Natural killer cell treated with Interleukin-12 subunit alpha and Interleukin-12 subunit beta and Interleukin-15 and Interleukin-18, amount 100 ng/mL, for 72 hours (primary cell): ENCODE results near the gene PXN. TPM values are rescaled to one million over a fixed set of nuclear protein-coding genes. Genes with fewer than 3 reads are reported as not detected.

ENCODE experiments used
- ATAC-seq, 2 donors: fragments of 150-1000 bp; cut with Tn5 transposase in 1 of 2; sonication (Bioruptor Pico), chemical (Tn5 transposase) in 1 of 2; 2 replicates each; pipeline ENCODE4 v1.10.0; 2021
- DNase-seq: peaks from one replicate; pipeline ENCODE4 v3.0.0; 2022; ENCODE audit warnings: low spot score
- H3K27ac Mint-ChIP-seq, 2 donors: 1 replicate in 1 of 2; 2 replicates in 1 of 2; pipeline ENCODE4 v1.8.0; 2022; ENCODE audit warnings: mixed read lengths in 2 of 2, mild to moderate bottlenecking in 1 of 2, moderate library complexity in 1 of 2
- H3K27me3 Mint-ChIP-seq, 2 donors: 1 replicate in 1 of 2; 2 replicates in 1 of 2; pipeline ENCODE4 v1.8.0; 2022; ENCODE audit warnings: mixed read lengths in 2 of 2
- H3K36me3 Mint-ChIP-seq: one replicate; pipeline ENCODE4 v1.8.0; 2022; ENCODE audit warnings: mixed read lengths
- H3K4me1 Mint-ChIP-seq, 2 donors: 1 replicate in 1 of 2; 2 replicates in 1 of 2; pipeline ENCODE4 v1.8.0; 2022; ENCODE audit warnings: low read depth in 2 of 2, mixed read lengths in 2 of 2, mild to moderate bottlenecking in 1 of 2
- H3K4me3 Mint-ChIP-seq: one replicate; pipeline ENCODE4 v1.8.0; 2022; ENCODE audit warnings: mixed read lengths
- H3K9me3 Mint-ChIP-seq: 2 replicates; pipeline ENCODE4 v1.8.0; 2022; ENCODE audit warnings: mixed read lengths
- total RNA-seq, 2 donors: library from RNA; stranded (reverse); gene quantifications; one replicate each; pipeline ENCODE4 v1.2.3, GENCODE V29; 2022

The PXN gene
- total RNA-seq, 2 donors from 2014 or later = 133 to 160 TPM

DNA sequence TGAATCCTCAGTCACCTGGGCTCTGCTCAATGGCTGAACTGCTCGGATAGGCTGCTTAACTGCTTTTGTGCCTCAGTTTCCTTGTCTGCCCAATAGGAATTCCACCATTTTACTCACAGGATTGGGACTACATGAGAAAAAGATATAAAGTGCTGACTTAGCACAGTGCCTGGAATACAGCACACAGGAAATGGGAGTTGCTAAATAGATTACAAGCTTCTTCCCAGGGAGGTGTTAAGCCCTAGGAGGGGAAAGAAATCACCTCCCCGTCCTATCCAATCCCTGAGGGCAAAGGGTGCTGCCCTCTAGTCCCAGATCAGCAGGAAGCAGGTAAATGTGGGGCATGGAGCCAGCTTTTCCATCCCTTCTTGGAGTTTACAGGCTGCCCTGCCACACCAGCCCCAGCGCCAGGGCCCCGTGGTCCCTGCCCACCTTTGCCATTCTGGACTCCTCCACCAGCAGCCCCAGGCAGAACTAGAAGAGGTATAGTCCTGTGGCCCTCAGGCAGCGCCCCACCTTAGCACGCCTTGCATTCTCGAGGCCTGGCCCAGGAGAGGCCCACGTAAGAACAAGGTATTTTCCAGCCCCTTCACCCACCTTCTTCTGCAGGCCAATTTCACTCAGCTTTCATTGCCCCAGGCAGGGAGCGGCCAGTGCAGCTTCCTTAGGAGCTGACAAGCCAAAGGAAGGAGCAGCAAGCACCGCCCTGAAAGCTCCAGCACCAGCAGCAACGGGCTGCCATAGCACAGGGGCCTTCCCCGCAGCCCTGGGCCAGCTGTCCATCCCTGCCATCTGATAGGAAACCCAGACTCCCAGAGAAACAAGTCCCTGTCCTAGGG lies 35.8 kb downstream of the PXN start:
- peak overlapping the region; percentile 99 for H3K27ac Mint-ChIP-seq
- no peaks in the 10 kb centered on the region for H3K9me3 Mint-ChIP-seq
- DNase-seq (no peak), ATAC-seq (no peak)
- peak overlapping the region; percentile 36 for H3K4me3 Mint-ChIP-seq
- no peaks in the 10 kb centered on the region for H3K27me3 Mint-ChIP-seq
- H3K36me3 Mint-ChIP-seq = no peaks in the 10 kb centered on the region
- H3K4me1 Mint-ChIP-seq = peaks cover 80 to 92% of the 10 kb centered on the region in 2 donors

DNA sequence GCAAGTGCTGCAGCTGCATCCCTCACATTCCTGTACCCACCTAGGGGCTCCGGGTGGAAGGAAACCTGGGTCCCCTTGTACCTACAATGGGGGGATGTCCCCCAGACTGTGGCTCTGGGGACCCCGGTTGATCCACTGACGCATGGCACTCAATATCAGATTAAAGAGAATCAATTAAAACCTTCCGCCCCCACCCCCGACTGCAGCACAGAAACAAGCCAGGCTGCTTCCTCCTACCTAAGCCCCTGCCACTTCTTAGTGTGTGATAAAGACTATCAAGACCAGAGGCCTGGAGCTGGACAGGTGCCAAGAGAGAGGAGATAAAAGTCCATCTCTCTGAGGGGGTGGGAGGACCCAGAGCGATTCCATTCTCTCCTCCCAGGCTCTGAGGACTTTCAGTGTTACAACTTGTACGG lies 36.5 kb downstream of the PXN start:
- H3K27ac Mint-ChIP-seq = peak overlapping the region; percentile 99
- H3K4me3 Mint-ChIP-seq = peak overlapping the region; percentile 36
- no peaks in the 10 kb centered on the region for H3K36me3 Mint-ChIP-seq
- DNase-seq (no peak), ATAC-seq (no peak)
- no peaks in the 10 kb centered on the region for H3K27me3 Mint-ChIP-seq
- H3K9me3 Mint-ChIP-seq = no peaks in the 10 kb centered on the region
- H3K4me1 Mint-ChIP-seq = peaks cover 78 to 86% of the 10 kb centered on the region in 2 donors

GRCh38 chr12:120228291-120229070 lies 37.0 kb downstream of the PXN start:
- Mint-ChIP-seq H3K4me3 (peak overlapping the region; percentile 72), H3K27me3 (no peaks in the 10 kb centered on the region), H3K36me3 (no peaks in the 10 kb centered on the region), H3K9me3 (no peaks in the 10 kb centered on the region), H3K27ac (peak overlapping the region; percentile 99), H3K4me1 (peaks cover 74 to 80% of the 10 kb centered on the region in 2 donors)
- ATAC-seq = peak; percentile 78 to 84
- DNase-seq = peak; percentile 87

DNA sequence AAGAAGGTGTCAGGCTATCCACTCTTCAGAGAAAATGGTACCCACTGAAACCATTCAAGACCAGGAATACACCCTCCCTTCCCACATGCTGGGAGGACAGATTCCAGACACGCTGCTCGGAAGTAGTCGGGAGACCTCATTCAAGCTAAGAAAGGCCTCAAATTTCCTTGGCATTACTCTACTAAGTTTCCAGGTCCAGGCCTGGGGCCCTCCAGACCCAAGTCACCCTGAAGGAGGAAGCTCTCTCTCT lies 37.6 kb downstream of the PXN start:
- no peak for ATAC-seq
- H3K4me3 Mint-ChIP-seq = peak overlapping the region; percentile 72
- no peaks in the 10 kb centered on the region for H3K9me3 Mint-ChIP-seq

GRCh38 chr12:120227233-120228040 lies 38.1 kb downstream of the PXN start:
- H3K27ac Mint-ChIP-seq = peak overlapping the region; percentile 99
- H3K9me3 Mint-ChIP-seq = no peaks in the 10 kb centered on the region
- H3K36me3 Mint-ChIP-seq = peaks cover 5% of the 10 kb centered on the region
- ATAC-seq = no peak
- no peak for DNase-seq
- H3K4me1 Mint-ChIP-seq = peaks cover 71 to 76% of the 10 kb centered on the region in 2 donors
- H3K27me3 Mint-ChIP-seq = no peaks in the 10 kb centered on the region
- peak overlapping the region; percentile 72 for H3K4me3 Mint-ChIP-seq

More for the DNA sequence above, 37.6 kb downstream of the PXN start:
- Mint-ChIP-seq H3K36me3 (peaks cover 2% of the 10 kb centered on the region), H3K4me1 (peaks cover 72 to 77% of the 10 kb centered on the region in 2 donors), H3K27ac (peak overlapping the region; percentile 99), H3K27me3 (no peaks in the 10 kb centered on the region)
- DNase-seq = no peak

GRCh38 chr12:120225852-120226640 lies 39.5 kb downstream of the PXN start:
- peaks cover 57 to 62% of the 10 kb centered on the region in 2 donors for H3K4me1 Mint-ChIP-seq
- ATAC-seq (peak; percentile 30 to 45), DNase-seq (no peak)
- H3K27ac Mint-ChIP-seq = peak overlapping the region; percentile 86 to 99
- peak overlapping the region; percentile 75 for H3K4me3 Mint-ChIP-seq
- no peaks in the 10 kb centered on the region for H3K9me3 Mint-ChIP-seq
- peaks cover 5% of the 10 kb centered on the region for H3K36me3 Mint-ChIP-seq
- H3K27me3 Mint-ChIP-seq = no peaks in the 10 kb centered on the region

DNA sequence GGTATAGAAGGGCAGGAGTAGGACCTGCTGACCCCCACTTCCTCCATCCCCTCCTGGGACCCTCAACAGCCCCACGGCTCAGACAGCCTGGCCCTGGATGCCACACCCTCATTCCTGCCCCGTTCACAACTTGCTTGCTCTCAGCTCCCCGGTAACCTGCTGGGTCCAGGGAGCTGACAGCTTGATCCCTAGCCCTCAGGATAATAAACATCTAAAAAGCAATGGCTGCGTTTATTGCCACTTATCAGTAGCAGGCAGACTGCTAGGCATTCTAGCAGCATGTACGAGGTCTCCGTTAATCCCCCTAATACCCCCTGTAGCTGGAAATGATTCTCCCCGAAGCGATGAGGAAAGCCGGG lies 40.4 kb downstream of the PXN start:
- peak overlapping the region; percentile 75 for H3K4me3 Mint-ChIP-seq
- no peaks in the 10 kb centered on the region for H3K9me3 Mint-ChIP-seq
- DNase-seq (no peak), ATAC-seq (no peak)
- no peaks in the 10 kb centered on the region for H3K27me3 Mint-ChIP-seq
- peaks cover 5% of the 10 kb centered on the region for H3K36me3 Mint-ChIP-seq
- H3K4me1 Mint-ChIP-seq = peaks cover 57 to 58% of the 10 kb centered on the region in 2 donors
- H3K27ac Mint-ChIP-seq = peak overlapping the region; percentile 86 to 99

GRCh38 chr12:120224304-120225199 lies 41.0 kb downstream of the PXN start:
- no peaks in the 10 kb centered on the region for H3K9me3 Mint-ChIP-seq
- ATAC-seq (no peak), DNase-seq (no peak)
- no peaks in the 10 kb centered on the region for H3K27me3 Mint-ChIP-seq
- H3K36me3 Mint-ChIP-seq = peaks cover 5% of the 10 kb centered on the region
- peak overlapping the region; percentile 86 to 99 for H3K27ac Mint-ChIP-seq
- H3K4me1 Mint-ChIP-seq = peaks cover 51 to 56% of the 10 kb centered on the region in 2 donors
- peak overlapping the region; percentile 34 for H3K4me3 Mint-ChIP-seq

GRCh38 chr12:120223458-120224303 lies 41.8 kb downstream of the PXN start:
- no peak for ATAC-seq
- H3K36me3 Mint-ChIP-seq = peaks cover 5% of the 10 kb centered on the region
- H3K27me3 Mint-ChIP-seq = no peaks in the 10 kb centered on the region
- peak overlapping the region; percentile 62 to 99 for H3K27ac Mint-ChIP-seq
- no peak for DNase-seq
- no peaks in the 10 kb centered on the region for H3K9me3 Mint-ChIP-seq
- H3K4me3 Mint-ChIP-seq = no peak overlapping the region
- H3K4me1 Mint-ChIP-seq = peaks cover 43 to 49% of the 10 kb centered on the region in 2 donors

DNA sequence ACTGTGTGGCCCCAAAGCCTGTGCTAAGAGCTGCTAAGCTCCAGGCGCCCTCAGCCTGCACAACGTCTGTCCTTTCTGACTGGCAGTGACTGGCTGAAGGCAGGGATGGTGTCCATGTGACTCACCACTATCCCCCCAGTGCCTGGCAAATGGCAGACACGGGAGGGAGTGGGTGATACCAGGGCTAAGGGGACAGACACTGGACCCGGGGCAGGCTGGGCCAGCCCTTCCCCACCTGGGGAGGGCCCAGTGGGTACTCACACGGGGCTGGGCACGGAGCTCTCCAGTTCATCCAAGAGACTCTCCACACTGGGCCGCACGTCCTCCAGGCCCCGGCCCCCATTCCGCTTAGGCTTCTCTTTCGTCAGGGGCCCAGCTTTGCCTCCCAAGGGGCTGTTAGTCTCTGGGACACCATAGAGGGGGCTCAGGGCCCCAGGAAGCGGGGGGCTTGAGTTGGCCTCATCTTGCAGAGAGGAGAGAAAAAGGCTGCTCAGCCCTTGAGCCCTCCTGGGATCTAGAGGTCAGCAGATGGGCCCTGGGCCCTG lies 43.2 kb downstream of the PXN start:
- no peak for DNase-seq
- no peaks in the 10 kb centered on the region for H3K27me3 Mint-ChIP-seq
- H3K27ac Mint-ChIP-seq = peak overlapping the region; percentile 62 to 72
- H3K9me3 Mint-ChIP-seq = no peaks in the 10 kb centered on the region
- peaks cover 5% of the 10 kb centered on the region for H3K36me3 Mint-ChIP-seq
- no peak overlapping the region for H3K4me3 Mint-ChIP-seq
- H3K4me1 Mint-ChIP-seq = peaks cover 30 to 37% of the 10 kb centered on the region in 2 donors
- no peak for ATAC-seq

DNA sequence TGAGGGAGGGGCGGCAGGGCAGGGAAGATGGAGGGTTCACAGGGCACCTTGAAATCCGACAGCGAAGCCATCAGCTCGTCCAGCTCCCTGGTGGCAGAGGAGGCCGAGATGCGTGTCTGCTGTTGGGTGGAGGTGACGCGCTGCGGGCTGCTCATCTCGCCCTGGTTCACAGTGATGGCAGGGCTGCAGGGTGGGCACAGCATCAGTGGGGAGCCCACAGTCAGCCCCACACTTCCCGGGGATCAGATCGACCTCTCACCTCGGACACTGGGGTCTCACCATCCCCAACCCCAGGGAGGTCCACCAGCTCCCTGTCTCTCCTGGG lies 44.0 kb downstream of the PXN start:
- no peak overlapping the region for H3K27ac Mint-ChIP-seq
- H3K9me3 Mint-ChIP-seq = no peaks in the 10 kb centered on the region
- ATAC-seq = no peak
- H3K4me1 Mint-ChIP-seq = peaks cover 22 to 35% of the 10 kb centered on the region in 2 donors
- no peaks in the 10 kb centered on the region for H3K27me3 Mint-ChIP-seq
- H3K36me3 Mint-ChIP-seq = peaks cover 5% of the 10 kb centered on the region
- no peak overlapping the region for H3K4me3 Mint-ChIP-seq
- no peak for DNase-seq
